ENCODE measurements around the gene ELP5.

ELP5 gene

DNA sequence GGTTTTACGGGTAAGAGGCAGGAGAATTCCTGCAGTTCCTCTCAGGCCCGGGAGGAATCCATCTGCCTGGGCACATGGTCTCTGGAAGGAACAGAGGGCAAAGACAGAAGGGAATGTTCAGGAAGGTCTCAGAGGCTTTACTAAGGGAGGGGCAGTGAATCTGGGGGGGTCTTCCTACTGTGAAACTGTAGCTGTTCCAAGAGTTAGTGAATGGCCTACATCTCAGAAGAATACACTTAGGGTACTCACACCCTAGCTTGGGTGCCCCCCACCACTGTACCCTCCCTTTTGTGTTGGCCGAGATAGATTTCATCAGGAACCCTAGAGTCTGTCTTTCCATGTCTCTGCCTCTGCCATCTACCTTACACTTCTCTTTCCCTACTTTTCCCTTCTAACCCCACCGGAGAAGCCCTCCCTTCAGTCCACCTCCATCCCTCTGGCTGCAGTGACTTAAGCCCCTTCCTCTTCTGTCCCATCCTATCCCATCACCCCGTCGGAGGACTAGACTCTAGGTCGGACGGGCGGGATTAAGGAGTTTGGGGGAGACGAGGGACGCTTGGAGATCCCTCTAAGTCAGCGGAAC lies 32.7 kb upstream of the ELP5 start:
- no peak for DNase-seq

DNA sequence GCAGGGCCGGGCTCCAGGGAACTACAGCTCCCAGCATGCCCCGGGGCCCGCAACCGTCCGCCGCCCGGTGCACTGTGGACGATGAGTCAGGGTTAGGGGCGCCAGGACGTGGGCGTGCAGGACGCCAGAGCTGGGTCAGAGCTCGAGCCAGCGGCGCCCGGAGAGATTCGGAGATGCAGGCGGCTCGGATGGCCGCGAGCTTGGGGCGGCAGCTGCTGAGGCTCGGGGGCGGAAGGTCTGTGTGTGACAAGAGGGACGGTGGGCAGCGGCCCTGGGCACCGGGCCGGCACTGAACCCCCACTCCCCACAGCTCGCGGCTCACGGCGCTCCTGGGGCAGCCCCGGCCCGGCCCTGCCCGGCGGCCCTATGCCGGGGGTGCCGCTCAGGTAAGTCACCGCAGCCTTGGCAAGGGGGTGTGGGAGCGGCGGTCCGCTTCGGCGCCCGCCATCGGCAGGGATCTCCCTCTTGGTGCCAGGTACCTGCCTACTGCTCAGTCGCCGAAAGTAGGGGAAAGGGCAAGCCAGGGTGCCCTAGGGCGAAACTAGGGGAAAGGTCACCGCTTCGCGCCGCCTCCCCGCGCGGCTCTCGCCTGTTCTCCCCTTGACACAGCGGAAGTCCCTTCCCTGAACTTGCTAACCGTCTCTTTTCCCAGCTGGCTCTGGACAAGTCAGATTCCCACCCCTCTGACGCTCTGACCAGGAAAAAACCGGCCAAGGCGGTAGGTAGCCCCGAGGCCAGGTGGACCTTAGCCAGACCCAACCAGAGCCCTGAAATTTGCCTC lies 32.0 kb upstream of the ELP5 start, which contains the start of the genes ACADVL and DLG4:
TSS of gene ACADVL (plus strand) at position 127 of the 781 bp plus-strand sequence. CDS start at position 174, 47 bp downstream.
TSS of gene DLG4 (minus strand) at position 25 of the 781 bp plus-strand sequence.
- no peak for DNase-seq

DNA sequence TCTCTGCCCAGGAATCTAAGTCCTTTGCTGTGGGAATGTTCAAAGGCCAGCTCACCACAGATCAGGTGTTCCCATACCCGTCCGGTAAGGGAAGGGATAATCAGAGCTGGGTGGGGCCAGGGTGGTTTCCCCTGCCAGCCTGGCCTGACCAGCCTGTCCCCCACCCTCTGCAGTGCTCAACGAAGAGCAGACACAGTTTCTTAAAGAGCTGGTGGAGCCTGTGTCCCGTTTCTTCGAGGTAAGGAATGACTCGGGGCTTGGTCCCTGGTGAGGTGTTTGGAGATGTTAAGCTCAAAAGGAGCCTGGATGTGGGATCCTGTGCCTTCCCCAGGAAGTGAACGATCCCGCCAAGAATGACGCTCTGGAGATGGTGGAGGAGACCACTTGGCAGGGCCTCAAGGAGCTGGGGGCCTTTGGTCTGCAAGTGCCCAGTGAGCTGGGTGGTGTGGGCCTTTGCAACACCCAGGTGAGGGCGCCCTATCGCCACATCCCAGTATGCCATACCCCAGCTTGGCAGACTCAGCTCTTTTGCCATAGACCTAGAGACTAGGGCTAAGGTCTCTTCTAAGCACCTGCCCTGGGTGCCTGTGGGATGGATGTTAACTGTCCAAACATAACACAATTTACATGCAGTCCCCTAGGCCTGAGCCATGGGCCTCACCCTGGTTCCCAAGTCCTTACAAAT lies 31.3 kb upstream of the ELP5 start:
- no peak for DNase-seq

DNA sequence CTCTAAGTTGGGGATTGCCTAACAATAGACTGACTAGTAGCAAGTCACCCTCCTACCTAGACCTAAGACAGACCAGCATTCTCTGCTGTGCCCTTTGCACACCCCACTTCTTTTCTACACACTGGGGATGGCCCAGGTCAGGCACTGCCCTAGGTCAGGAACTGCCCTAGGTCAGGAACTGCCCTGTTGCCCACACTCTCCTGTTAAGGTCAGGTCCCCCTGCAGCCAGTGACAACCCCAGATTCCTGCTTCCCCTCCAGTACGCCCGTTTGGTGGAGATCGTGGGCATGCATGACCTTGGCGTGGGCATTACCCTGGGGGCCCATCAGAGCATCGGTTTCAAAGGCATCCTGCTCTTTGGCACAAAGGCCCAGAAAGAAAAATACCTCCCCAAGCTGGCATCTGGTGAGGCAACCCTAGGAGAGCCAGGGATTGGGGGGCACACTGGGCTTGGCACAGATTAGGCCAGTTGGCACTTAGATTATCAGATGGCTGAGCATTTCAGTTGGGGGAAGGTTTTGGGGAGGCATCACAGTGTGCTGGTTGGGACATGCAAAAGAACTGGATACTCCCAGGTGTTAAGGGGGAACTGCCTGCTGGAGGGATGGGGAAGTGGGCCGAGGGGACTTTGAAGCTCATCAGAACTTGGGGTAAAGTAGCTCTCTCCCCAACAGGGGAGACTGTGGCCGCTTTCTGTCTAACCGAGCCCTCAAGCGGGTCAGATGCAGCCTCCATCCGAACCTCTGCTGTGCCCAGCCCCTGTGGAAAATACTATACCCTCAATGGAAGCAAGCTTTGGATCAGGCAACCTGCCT lies 30.5 kb upstream of the ELP5 start:
- DNase-seq = no peak

DNA sequence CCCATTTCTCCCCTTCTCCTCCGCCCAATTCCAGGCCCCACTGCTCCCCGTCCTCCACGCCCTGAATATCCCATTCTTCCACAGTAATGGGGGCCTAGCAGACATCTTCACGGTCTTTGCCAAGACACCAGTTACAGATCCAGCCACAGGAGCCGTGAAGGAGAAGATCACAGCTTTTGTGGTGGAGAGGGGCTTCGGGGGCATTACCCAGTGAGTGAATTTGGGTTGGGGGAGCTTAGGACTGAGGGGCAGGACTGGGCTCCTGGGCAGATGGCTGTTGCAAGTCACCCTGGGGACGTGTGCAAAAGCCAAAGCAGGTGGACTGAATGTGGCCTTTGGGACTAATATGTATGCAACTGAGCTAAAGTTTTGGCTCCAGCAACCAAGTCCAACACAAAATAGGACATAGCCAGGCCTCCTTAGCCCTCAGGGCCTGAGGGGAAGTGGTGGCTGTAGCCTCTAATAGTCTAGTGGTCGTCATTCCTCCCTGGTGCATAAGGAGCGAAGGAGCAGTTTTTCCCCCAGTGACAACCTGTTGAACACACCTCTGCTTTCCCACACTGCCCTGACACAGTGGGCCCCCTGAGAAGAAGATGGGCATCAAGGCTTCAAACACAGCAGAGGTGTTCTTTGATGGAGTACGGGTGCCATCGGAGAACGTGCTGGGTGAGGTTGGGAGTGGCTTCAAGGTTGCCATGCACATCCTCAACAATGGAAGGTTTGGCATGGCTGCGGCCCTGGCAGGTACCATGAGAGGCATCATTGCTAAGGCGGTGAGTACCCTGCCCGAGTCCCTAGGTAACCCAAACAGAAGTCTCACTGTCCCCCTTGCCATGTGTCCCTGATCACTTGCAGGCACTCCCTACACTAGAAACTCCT lies 29.7 kb upstream of the ELP5 start:
- no peak for DNase-seq

DNA sequence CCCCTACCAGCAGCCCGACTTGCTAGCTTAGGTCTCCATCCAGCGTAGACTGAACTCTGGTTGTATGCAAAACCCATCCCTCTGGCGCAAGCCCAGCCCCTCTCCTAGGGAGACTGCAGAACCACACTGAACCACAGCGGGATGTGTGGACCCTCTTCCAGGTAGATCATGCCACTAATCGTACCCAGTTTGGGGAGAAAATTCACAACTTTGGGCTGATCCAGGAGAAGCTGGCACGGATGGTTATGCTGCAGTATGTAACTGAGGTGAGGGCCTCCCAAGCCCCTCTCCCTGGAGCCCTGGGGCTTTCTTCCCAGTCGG lies 29.1 kb upstream of the ELP5 start:
- DNase-seq = no peak

DNA sequence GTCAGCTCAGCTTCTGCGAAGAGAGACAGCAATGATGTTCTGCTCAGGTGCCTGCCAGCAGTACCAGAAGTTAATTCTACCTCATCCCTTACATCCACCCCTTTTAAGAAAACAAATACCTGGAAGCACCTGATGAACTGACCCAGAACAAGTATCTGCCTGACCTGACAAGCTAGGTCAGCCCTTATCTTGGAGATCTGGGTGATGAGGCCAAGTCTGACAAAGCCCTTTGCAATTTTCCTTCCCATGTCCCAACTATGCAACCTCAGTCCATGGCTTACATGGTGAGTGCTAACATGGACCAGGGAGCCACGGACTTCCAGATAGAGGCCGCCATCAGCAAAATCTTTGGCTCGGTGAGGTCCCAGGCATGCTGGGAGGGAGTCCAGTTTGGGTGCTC lies 28.6 kb upstream of the ELP5 start:
- no peak for DNase-seq

DNA sequence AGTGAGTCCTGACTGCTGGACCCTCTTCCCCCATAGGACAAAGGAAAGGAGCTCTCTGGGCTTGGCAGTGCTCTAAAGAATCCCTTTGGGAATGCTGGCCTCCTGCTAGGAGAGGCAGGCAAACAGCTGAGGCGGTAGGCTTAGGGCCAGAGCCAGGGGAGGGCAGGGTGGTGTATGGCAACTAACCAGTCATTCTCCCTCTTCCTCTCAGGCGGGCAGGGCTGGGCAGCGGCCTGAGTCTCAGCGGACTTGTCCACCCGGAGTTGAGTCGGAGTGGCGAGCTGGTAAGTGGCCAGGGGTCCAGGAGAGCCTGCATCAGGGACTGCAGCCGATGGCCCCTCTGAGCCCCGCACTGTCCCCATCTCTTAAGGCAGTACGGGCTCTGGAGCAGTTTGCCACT lies 27.9 kb upstream of the ELP5 start:
- no peak for DNase-seq

DNA sequence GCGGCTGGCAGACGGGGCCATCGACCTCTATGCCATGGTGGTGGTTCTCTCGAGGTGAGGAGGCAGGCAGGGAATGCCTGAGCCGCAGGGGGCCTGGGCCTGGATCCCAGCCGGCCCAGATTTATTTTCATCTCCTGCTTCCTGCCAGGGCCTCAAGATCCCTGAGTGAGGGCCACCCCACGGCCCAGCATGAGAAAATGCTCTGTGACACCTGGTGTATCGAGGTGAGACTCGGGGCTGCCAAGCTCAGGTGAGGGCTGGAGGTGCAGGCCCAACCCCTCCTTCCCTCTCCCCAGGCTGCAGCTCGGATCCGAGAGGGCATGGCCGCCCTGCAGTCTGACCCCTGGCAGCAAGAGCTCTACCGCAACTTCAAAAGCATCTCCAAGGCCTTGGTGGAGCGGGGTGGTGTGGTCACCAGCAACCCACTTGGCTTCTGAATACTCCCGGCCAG lies 27.3 kb upstream of the ELP5 start:
- DNase-seq = no peak

DNA sequence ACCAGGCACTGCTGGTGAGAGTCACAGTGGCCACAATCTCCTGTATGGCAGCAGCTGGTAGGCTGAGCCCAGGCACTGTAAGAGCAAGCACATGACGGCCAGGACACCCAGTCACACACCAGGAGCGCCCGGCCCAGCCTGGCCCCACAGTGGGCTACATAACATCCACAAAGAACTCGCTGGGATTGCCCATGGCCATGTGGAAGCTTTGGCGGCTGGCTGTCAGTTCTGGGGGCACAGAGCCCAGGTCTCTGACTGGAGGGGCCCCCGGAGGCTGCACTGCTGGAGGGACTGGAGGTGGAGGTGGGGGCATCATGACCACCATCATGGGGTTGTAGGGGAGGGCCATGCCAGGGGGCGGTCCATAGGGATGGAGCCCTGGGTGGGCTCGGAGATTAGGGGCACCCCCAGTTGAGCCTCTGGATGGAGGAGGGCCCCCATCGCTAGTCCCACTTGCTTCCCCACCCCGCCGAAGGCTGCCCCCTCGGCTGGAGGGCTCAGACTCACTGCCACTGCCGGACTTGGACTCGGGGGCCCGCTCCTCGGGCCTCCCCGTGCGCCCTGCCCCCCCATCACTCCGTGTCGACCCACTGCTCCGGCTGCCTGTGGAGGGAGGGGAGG lies 26.2 kb upstream of the ELP5 start:
- no peak for DNase-seq

DNA sequence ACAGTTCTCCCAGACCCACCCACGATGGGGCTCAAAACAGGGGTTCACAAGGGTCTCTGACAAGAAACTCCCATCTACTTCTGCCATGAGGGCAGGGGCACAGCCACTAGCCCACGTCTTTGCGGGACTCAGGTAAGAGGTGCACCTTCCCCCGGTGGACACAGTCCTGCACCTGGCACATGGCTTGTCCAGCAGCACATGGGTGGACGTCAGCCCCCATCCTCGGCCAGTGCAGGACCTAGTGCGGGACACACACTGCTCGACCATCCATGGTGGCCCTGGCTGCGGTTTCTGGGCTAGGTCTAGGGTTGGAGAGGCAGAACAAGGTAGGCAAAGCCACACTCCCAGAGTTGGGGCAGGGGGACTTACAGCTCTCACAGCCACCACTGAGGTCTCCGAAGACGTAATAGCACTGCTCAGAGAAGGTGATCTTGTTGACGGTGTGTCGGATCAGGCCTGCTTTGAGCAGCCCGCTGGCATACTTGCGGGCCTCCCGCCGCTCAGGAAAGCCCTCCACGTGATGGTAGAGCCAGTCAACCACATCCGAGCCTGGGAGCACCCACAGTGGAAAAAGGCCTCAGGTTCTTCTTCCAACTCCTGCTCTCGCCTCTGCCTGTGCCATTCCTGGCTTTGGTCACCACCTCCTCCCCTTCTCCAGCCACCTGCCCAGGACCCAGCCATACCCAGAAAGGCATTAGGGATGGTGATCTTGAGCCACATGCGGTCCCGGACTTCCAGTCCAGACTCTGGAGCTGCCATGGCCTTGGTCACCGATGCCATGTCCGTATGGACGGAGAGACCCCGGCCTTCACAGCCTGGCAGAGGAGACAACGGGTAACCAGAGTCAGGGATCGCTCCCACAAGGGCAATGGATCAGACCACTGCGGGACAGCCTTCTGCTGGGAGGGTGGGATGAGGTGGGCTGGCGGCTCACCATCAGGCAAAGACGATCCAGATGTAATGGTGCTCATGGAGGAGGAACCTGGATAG lies 25.0 kb upstream of the ELP5 start:
- no peak for DNase-seq

DNA sequence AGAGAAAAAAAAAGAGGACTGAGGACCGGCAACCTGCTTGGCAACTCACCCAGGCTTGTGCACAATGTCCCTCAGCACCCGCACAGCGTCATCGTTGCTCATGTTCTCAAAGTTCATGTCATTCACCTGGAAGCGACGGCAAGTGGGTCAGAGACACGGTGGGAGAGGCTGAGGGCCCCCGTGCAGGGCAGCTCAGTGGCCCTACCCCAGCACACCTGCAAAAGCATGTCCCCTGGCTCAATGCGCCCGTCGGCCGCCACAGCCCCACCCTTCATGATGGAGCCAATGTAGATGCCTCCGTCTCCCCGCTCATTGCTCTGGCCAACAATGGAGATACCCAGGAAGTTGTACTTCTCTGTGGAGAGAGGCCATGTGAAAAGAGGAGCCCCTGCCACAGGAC lies 23.1 kb upstream of the ELP5 start:
- DNase-seq = no peak

DNA sequence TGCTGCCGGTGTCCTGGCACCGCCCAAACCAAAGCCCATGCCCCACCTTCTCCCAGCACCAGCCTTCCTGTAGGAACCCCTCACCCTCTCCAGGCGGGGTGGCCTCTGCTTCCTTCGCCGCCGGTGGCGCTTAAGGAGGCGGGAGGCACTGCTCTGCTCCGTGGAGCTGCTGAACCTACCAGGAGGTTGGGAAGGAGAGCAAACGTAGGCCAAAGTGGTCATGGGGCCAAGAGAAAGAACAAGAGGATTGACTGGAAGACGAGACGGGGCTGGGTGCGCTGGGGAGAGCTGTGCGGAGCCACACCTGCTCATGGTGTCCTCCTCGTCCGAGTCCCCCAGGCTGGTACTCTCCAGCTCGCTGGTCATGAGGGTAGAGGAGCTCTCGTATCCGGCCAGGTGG lies 22.5 kb upstream of the ELP5 start:
- DNase-seq = no peak

DNA sequence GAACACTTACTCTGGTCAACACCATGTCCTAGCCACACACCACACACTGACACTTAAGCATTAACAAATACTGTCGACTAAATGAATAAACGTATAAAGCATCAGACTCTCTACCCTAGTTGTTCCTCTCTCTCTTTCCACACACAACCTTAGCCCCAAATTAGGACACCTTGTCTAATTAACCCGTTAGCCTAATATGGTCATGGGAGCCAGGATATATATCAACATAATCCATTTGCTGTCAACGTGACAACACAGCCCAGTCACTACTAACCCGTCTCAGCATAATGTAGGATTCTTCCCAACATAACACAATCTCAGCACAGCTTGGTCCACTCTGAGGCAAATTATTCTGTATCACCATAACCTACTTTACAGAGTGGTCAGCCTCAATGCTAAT lies 19.9 kb upstream of the ELP5 start:
- DNase-seq = no peak

DNA sequence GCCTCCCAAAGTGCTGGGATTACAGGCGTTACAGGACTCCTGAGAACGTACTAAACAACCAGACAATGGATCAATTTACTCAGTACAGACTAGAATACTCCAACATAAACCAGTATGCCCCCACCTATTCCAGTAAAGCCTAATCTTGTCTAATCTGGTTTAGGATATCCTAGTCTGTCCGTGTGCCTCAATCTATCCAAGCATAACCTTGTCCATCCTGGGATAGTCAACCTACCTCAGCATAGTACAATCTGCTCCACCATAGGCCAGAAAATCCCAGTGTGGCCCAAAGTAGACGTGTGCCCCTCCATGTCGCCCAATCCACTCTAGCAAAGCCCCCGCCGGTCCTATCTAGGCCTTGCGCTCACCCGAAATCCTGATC lies 18.3 kb upstream of the ELP5 start:
- no peak for DNase-seq

DNA sequence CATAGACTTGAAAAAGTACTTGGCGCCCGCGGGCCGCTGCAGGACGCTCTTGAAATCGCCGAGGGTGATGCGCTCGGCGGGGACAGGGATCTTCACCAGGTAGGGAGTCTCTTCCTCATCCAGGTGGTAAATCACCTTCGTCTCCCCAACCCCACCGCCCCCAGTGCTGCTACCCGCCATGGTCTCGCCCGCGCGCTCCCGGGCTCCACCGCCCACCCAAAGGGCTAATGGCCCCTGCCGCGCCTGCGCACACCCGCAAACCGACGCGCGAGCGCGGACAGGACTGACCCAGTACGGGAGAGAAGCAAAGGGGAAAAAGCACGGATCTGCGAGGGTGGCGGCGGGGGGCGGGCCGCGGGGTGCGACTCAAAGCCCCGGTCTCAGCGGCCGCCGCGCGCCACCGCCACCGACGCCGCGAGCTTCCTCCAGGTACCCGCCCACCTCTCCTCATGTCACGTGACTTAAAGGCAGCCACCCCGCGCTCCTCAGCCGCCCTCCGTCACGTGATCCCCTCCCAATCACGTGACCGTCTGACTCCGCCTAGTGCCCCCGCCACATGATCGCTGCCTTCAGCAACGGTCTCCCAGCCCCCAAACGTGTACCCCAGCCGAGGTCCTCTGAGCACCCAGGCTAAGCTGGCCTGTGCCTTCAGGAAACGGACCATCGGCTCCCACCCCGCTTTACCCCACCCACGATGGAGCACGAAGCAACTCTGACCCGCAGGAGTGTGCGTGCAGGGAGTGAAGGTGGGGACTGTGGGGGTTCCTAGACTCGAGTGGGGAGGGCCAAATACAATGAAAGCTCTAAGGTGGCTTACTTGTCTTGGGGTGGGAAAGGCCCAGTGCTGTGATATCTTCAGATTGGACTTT lies 17.7 kb upstream of the ELP5 start, which contains the start of gene DVL2:
TSS of gene DVL2 (minus strand) at position 435 of the 869 bp plus-strand sequence. CDS start at position 180, 255 bp downstream.
- DNase-seq = peak; percentile 51

DNA sequence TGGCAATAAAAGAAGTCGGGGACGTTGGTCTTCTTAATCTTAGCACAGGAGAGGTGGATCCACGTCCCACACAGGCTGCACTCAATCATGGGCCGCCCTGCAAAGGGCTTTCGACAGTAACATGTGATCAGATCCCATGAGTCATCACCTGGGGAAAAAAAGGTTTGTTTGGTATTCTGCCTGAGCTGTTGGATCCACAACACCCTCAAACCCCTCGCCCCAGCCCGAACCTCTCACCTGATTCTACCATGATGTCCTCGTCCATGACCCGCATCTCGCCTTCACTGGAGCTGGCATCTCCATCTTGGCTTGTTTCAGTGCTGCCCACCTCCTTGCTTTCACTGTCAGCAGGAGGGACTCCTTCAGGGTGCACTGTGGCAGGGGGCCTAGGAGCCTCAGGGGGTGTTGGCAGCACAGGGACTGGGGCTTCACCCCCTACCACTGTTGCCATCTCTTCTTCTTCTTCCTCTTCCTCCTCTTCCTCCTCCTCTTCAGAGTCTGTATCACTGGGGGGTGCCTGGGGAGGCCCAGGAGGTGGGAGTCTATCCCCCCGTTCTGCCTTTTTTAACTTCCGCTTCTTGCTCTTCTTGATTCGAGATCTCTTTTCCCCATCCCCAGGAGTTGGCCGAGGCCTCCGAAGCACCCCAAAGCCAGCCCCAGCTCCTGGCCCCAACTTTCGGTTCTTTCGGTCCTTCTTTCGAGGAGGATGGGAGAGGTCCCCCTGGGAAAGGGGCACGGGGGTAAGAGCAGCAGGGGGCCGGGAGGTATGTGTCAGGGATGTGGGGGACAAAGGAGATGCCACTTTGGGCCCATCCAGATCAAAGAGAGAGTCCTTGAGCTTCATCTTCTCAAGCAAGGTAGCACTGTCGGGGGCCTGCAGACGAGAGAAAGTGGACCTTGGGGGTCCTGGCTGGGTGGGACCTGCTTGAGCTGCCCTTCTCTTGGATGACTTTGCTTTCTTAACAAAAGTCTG lies 16.0 kb upstream of the ELP5 start:
- DNase-seq = no peak

DNA sequence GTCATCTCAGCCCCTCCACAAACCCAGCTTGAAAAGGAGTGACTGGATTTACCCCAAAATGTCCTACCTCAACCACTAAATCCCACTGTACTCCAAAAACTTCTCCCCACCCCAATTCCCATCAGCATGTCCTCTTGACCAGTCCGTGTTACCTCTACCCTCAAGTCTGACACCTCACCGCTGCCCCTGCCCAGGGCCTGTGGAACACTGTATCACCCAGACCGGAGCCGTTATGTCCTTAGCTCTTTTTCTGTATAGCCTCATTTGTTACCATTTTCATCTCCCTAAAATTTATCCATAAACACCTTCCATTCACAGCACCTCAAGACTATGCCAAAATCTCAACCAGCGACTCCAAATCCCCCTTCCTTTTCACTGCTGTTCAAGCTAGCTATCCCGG lies 15.2 kb upstream of the ELP5 start:
- no peak for DNase-seq
